ENCODE results near the gene TRIO. TPM values are rescaled to one million over a fixed set of nuclear protein-coding genes. Genes with fewer than 3 reads are reported as not detected.

Gene TRIO
- total RNA-seq, 1 experiment from 2014 or later, result 211 TPM

- H4K20me1 ChIP-seq (ENCODE audit: low read length), result no peaks in the 10 kb centered on the region
- DNase-seq (no peak), ATAC-seq (no peak)
- H3K79me2 ChIP-seq (ENCODE audit: low read length), result no peaks in the 10 kb centered on the region
- no peaks in the 10 kb centered on the region for H3K4me1 ChIP-seq (ENCODE audit: insufficient read depth, low read length)
- H3K36me3 ChIP-seq (ENCODE audit: low read depth, low read length), result peaks cover 27% of the 10 kb centered on the region
- intact Hi-C loops (cut with micrococcal nuclease), result no loop called here
- no peak overlapping the region for H2AFZ ChIP-seq (ENCODE audit: low read length)
- ChIA-PET POLR2A (ENCODE audit: unreplicated experiment) (no interaction called here), CTCF (no interaction called here)
- no peak overlapping the region for H3K4me2 ChIP-seq (ENCODE audit: low read length)
- H3K27ac ChIP-seq (ENCODE audit: low read length), result no peak overlapping the region
- TF ChIP-seq EZH2phosphoT487 (IDR thresholded peaks at IDR 0.05; ENCODE audit: borderline replicate concordance, low read length) (no peak), EZH2 (IDR thresholded peaks at IDR 0.05; ENCODE audit: low read length, unreplicated experiment) (no peak), CTCF (conservative IDR thresholded peaks at IDR 0.05; ENCODE audit: low read depth, low read length) (no peak)
- no peaks in the 10 kb centered on the region for H3K27me3 ChIP-seq (ENCODE audit: low read length)
- H3K9ac ChIP-seq (ENCODE audit: low read length), result no peak overlapping the region
- no TSS peak for BruUV-seq (replicated peaks)
- H3K4me3 ChIP-seq (ENCODE audit: low read length), result no peak overlapping the region
- no peaks in the 10 kb centered on the region for H3F3A ChIP-seq (ENCODE audit: low read length, unreplicated experiment)
- H3K9me2 ChIP-seq (replicated peaks; ENCODE audit: low read length), result no peaks in the 10 kb centered on the region
- H3K9me3 ChIP-seq (ENCODE audit: low read length), result no peaks in the 10 kb centered on the region
These were observed 367.1 kb downstream of the TRIO start for GRCh38 chr5:14510156-14510734.

GRCh38 chr5:14510880-14511279 lies 367.7 kb downstream of the TRIO start:
- H3K4me3 ChIP-seq (ENCODE audit: low read length), result no peak overlapping the region
- H3K9me3 ChIP-seq (ENCODE audit: low read length), result no peaks in the 10 kb centered on the region
- no peak overlapping the region for H2AFZ ChIP-seq (ENCODE audit: low read length)
- ChIA-PET CTCF (no interaction called here), POLR2A (ENCODE audit: unreplicated experiment) (no interaction called here)
- no peaks in the 10 kb centered on the region for H3K4me1 ChIP-seq (ENCODE audit: insufficient read depth, low read length)
- H4K20me1 ChIP-seq (ENCODE audit: low read length), result no peaks in the 10 kb centered on the region
- peaks cover 23% of the 10 kb centered on the region for H3K36me3 ChIP-seq (ENCODE audit: low read depth, low read length)
- no peak for TF ChIP-seq EZH2phosphoT487 (IDR thresholded peaks at IDR 0.05; ENCODE audit: borderline replicate concordance, low read length)
- no peak for TF ChIP-seq CTCF (conservative IDR thresholded peaks at IDR 0.05; ENCODE audit: low read depth, low read length)
- TF ChIP-seq EZH2 (IDR thresholded peaks at IDR 0.05; ENCODE audit: low read length, unreplicated experiment), result no peak
- BruUV-seq (replicated peaks), result no TSS peak
- DNase-seq (no peak), ATAC-seq (no peak)
- H3K79me2 ChIP-seq (ENCODE audit: low read length), result no peaks in the 10 kb centered on the region
- intact Hi-C loops (cut with micrococcal nuclease), result no loop called here
- no peaks in the 10 kb centered on the region for H3K27me3 ChIP-seq (ENCODE audit: low read length)
- no peak overlapping the region for H3K27ac ChIP-seq (ENCODE audit: low read length)
- H3K4me2 ChIP-seq (ENCODE audit: low read length), result no peak overlapping the region
- no peaks in the 10 kb centered on the region for H3K9me2 ChIP-seq (replicated peaks; ENCODE audit: low read length)
- H3F3A ChIP-seq (ENCODE audit: low read length, unreplicated experiment), result no peaks in the 10 kb centered on the region
- no peak overlapping the region for H3K9ac ChIP-seq (ENCODE audit: low read length)

GRCh38 chr5:14512574-14512973 lies 369.4 kb downstream of the TRIO start:
- no peaks in the 10 kb centered on the region for H3K9me3 ChIP-seq (ENCODE audit: low read length)
- H3K36me3 ChIP-seq (ENCODE audit: low read depth, low read length), result peaks cover 12% of the 10 kb centered on the region
- CTCF ChIA-PET, result no interaction called here
- no peaks in the 10 kb centered on the region for H3K4me1 ChIP-seq (ENCODE audit: insufficient read depth, low read length)
- H3K4me2 ChIP-seq (ENCODE audit: low read length), result no peak overlapping the region
- H3K27me3 ChIP-seq (ENCODE audit: low read length), result no peaks in the 10 kb centered on the region
- no peak overlapping the region for H3K9ac ChIP-seq (ENCODE audit: low read length)
- DNase-seq (no peak), ATAC-seq (no peak)
- intact Hi-C loops (cut with micrococcal nuclease), result no loop called here
- H3K9me2 ChIP-seq (replicated peaks; ENCODE audit: low read length), result no peaks in the 10 kb centered on the region
- TF ChIP-seq EZH2 (IDR thresholded peaks at IDR 0.05; ENCODE audit: low read length, unreplicated experiment), result no peak
- no peak for TF ChIP-seq EZH2phosphoT487 (IDR thresholded peaks at IDR 0.05; ENCODE audit: borderline replicate concordance, low read length)
- no peak for TF ChIP-seq CTCF (conservative IDR thresholded peaks at IDR 0.05; ENCODE audit: low read depth, low read length)
- no TSS peak for BruUV-seq (replicated peaks)
- no peak overlapping the region for H2AFZ ChIP-seq (ENCODE audit: low read length)
- POLR2A ChIA-PET (ENCODE audit: unreplicated experiment), result no interaction called here
- no peak overlapping the region for H3K27ac ChIP-seq (ENCODE audit: low read length)
- no peaks in the 10 kb centered on the region for H3F3A ChIP-seq (ENCODE audit: low read length, unreplicated experiment)
- no peaks in the 10 kb centered on the region for H3K79me2 ChIP-seq (ENCODE audit: low read length)
- H3K4me3 ChIP-seq (ENCODE audit: low read length), result no peak overlapping the region
- H4K20me1 ChIP-seq (ENCODE audit: low read length), result no peaks in the 10 kb centered on the region
